Measurements from ENCODE around the gene MGME1.

DNA sequence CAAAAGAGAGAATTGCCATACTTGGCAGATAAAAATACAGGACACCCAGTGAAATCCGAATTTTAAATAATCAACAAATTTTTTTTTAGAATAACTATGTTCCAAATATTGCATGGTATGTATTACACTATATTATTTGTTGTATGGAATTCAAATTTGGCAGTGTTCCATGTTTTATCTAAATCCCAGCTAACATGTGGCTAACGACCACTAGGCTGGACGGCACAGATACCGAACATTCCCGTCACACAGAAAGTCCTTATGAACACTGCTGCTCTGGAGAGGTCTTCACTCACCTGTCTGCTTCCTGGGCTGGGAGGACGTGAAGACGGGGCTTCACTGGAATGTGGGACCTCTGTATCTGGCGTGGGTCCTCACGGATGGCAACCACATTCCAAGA, 33.1 kb upstream of the MGME1 start:
- TF ChIP-seq, protein P1, sequence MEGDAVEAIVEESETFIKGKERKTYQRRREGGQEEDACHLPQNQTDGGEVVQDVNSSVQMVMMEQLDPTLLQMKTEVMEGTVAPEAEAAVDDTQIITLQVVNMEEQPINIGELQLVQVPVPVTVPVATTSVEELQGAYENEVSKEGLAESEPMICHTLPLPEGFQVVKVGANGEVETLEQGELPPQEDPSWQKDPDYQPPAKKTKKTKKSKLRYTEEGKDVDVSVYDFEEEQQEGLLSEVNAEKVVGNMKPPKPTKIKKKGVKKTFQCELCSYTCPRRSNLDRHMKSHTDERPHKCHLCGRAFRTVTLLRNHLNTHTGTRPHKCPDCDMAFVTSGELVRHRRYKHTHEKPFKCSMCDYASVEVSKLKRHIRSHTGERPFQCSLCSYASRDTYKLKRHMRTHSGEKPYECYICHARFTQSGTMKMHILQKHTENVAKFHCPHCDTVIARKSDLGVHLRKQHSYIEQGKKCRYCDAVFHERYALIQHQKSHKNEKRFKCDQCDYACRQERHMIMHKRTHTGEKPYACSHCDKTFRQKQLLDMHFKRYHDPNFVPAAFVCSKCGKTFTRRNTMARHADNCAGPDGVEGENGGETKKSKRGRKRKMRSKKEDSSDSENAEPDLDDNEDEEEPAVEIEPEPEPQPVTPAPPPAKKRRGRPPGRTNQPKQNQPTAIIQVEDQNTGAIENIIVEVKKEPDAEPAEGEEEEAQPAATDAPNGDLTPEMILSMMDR (conservative IDR thresholded peaks at IDR 0.05; ENCODE audit: low read length), result no peak
- TF ChIP-seq EZH2phosphoT487 (IDR thresholded peaks at IDR 0.05; ENCODE audit: borderline replicate concordance), result no peak

Data from Loucy (cell line).